H1 (cell line): ENCODE measurements around the gene MRPS16. TPM values are rescaled to one million over a fixed set of nuclear protein-coding genes. Genes with fewer than 3 reads are reported as not detected.

Experiments used
- CBX5 ChIP-seq: fragments of 300-800, 300-1000 bp; sonication (generic); IDR thresholded peaks from 2 replicates; pipeline ENCODE4 v1.7.1; 2016; ENCODE audit warnings: antibody characterized with exemption, low read length, low read depth
- CBX8 ChIP-seq: fragments of 300-800, 300-1000 bp; sonication (generic); IDR thresholded peaks from 2 replicates; pipeline ENCODE4 v1.7.1; 2016; ENCODE audit warnings: low read depth, low read length, borderline replicate concordance
- CHD1 ChIP-seq: IDR thresholded peaks from 2 replicates; pipeline ENCODE4 v1.6.1; 2012; ENCODE audit warnings: low read depth, low read length, improper control_type of control experiment
- CHD7 ChIP-seq: fragments of 300-600 bp; sonication (generic); IDR thresholded peaks from 2 replicates; pipeline ENCODE4 v1.7.1; 2012; ENCODE audit warnings: low read length, moderate library complexity, mild to moderate bottlenecking, inconsistent platforms; ENCODE audit not compliant: insufficient replicate concordance
- EP300 ChIP-seq, 2 experiments: IDR thresholded peaks; 1 replicate in 1 of 2; 2 replicates in 1 of 2; pipeline ENCODE4 v1.6.1; 2011 to 2012; ENCODE audit warnings: low read depth in 2 of 2, low read length in 2 of 2, mild to moderate bottlenecking in 2 of 2, borderline replicate concordance in 1 of 2, inconsistent platforms in 1 of 2, moderate library complexity in 1 of 2
- HDAC6 ChIP-seq: IDR thresholded peaks from one replicate; pipeline ENCODE4 v1.7.1; 2012; ENCODE audit warnings: low read depth, mild to moderate bottlenecking, inconsistent platforms, low read length, moderate library complexity
- RAD21 ChIP-seq, 2 experiments: IDR thresholded peaks in 1 of 2; conservative IDR thresholded peaks in 1 of 2; 2 replicates each; pipeline ENCODE4 v1.6.1; 2011; ENCODE audit warnings: low read depth in 2 of 2, low read length in 2 of 2, improper control_type of control experiment in 1 of 2, inconsistent platforms in 1 of 2, mild to moderate bottlenecking in 1 of 2, moderate library complexity in 1 of 2
- RXRA ChIP-seq: IDR thresholded peaks from 2 replicates; pipeline ENCODE4 v1.6.1; 2011; ENCODE audit warnings: low read depth, mild to moderate bottlenecking, low read length, moderate library complexity; ENCODE audit not compliant: insufficient read depth
- SIRT6 ChIP-seq: IDR thresholded peaks from one replicate; pipeline ENCODE4 v1.7.1; 2012; ENCODE audit warnings: low read length, inconsistent platforms
- SP1 ChIP-seq: IDR thresholded peaks from 2 replicates; pipeline ENCODE4 v1.6.1; 2011; ENCODE audit warnings: low read depth, low read length
- polyA plus RNA-seq, 7 experiments: library from polyadenylated mRNA; depleted of rRNA in 3 of 7; stranded (reverse) in 5 of 7; unstranded in 2 of 7; fragments of >200 nt in 5 of 7; fragments of 200-250 nt in 2 of 7; gene quantifications; 1 replicate in 5 of 7; 2 replicates in 1 of 7; 4 replicates in 1 of 7; pipeline versions ENCODE4 v1.2.1 to v1.2.3, GENCODE V29; 2011 to 2013; ENCODE audit warnings: missing spikeins in 2 of 7, mixed read lengths in 2 of 7
- total RNA-seq: library from RNA; stranded (reverse); fragmentation: NEBNext Ultra II Directional; extraction: Animal tissue kit (Norgen Biotek cat#: 25700); gene quantifications from 2 replicates; pipeline ENCODE4 v1.2.1, GENCODE V29; 2021
- TF ChIP-seq, protein P1 (sequence below): IDR thresholded peaks from 2 replicates; pipeline ENCODE4 v1.6.1; 2011; ENCODE audit warnings: low read length, improper control_type of control experiment

MRPS16 gene
- total and polyA plus RNA-seq, 2 of the 8 experiments (the other 6 are each of a cell fraction or from before 2014, with no cell fraction given): 125 to 203 TPM

- no peak for TF ChIP-seq CHD7
- TF ChIP-seq CHD1: no peak
- no peak for TF ChIP-seq CBX8
- no peak for TF ChIP-seq RXRA
- no peak for TF ChIP-seq CBX5
- no peak for TF ChIP-seq HDAC6
- TF ChIP-seq EP300 (IDR thresholded peaks at IDR 0.05; ENCODE audit: borderline replicate concordance in 1 of 2, low read depth in 2 of 2, low read length in 2 of 2): no peak
- TF ChIP-seq, protein P1, sequence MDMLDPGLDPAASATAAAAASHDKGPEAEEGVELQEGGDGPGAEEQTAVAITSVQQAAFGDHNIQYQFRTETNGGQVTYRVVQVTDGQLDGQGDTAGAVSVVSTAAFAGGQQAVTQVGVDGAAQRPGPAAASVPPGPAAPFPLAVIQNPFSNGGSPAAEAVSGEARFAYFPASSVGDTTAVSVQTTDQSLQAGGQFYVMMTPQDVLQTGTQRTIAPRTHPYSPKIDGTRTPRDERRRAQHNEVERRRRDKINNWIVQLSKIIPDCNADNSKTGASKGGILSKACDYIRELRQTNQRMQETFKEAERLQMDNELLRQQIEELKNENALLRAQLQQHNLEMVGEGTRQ: no peak
- no peak for TF ChIP-seq RAD21 (IDR thresholded peaks at IDR 0.05 in 1 of 2, conservative IDR thresholded peaks at IDR 0.05 in 1 of 2; ENCODE audit: low read depth in 2 of 2, low read length in 2 of 2)
- TF ChIP-seq SIRT6: no peak
- TF ChIP-seq SP1: no peak
Measured at GRCh38 chr10:73205890-73206289, 46.6 kb downstream of the MRPS16 start (continued).
